ENCODE data around the gene RASGRP2.

Gene RASGRP2

GRCh38 chr11:64762277-64762673 lies 18.3 kb upstream of the RASGRP2 start:
- in situ Hi-C loops (cut with MboI; ENCODE audit: low pct_unique_long_range_greater_than_20kb, low sequenced_read_pairs, unreplicated experiment), result no loop called here
- no peak for TF ChIP-seq CTCF (IDR thresholded peaks at IDR 0.05; ENCODE audit: extremely low read depth, insufficient read depth, missing control alignments)
- DNase-seq (ENCODE audit: low spot score), result peak; percentile 31

- peak; percentile 23 for DNase-seq (ENCODE audit: low spot score)
- in situ Hi-C loops (cut with MboI; ENCODE audit: low pct_unique_long_range_greater_than_20kb, low sequenced_read_pairs, unreplicated experiment), result no loop called here
- no peak for TF ChIP-seq CTCF (IDR thresholded peaks at IDR 0.05; ENCODE audit: extremely low read depth, insufficient read depth, missing control alignments)
Measured at GRCh38 chr11:64760759-64761420, 16.9 kb upstream of the RASGRP2 start.

- in situ Hi-C loops (cut with MboI; ENCODE audit: low pct_unique_long_range_greater_than_20kb, low sequenced_read_pairs, unreplicated experiment), result no loop called here
- TF ChIP-seq CTCF (IDR thresholded peaks at IDR 0.05; ENCODE audit: extremely low read depth, insufficient read depth, missing control alignments), result no peak
- peak; percentile 28 for DNase-seq (ENCODE audit: low spot score)
Measured at GRCh38 chr11:64759722-64760719, 16.1 kb upstream of the RASGRP2 start, which contains the start of gene PYGM. Gene PYGM (minus strand): TSS chr11:64759974. CDS start chr11:64759898, 76 bp downstream.

- in situ Hi-C loops (cut with MboI; ENCODE audit: low pct_unique_long_range_greater_than_20kb, low sequenced_read_pairs, unreplicated experiment), result no loop called here
- DNase-seq (ENCODE audit: low spot score), result peak; percentile 13
- TF ChIP-seq CTCF (IDR thresholded peaks at IDR 0.05; ENCODE audit: extremely low read depth, insufficient read depth, missing control alignments), result no peak
Measured at GRCh38 chr11:64759131-64759721, 15.3 kb upstream of the RASGRP2 start.

- DNase-seq (ENCODE audit: low spot score), result peak; percentile 20
- no peak for TF ChIP-seq CTCF (IDR thresholded peaks at IDR 0.05; ENCODE audit: extremely low read depth, insufficient read depth, missing control alignments)
- in situ Hi-C loops (cut with MboI; ENCODE audit: low pct_unique_long_range_greater_than_20kb, low sequenced_read_pairs, unreplicated experiment), result no loop called here
Measured at GRCh38 chr11:64758330-64759079, 14.6 kb upstream of the RASGRP2 start.

All from GM13977 (cell line).